ENCODE data around the gene TMEM17.

Gene TMEM17

GRCh38 chr2:62458671-62459081 is 47.3 kb downstream of the TMEM17 start:
- H3K4me3 ChIP-seq (ENCODE audit: low read length): no peak overlapping the region
- peaks cover 9% of the 10 kb centered on the region; the same call in 1 of the 2 replicates for H3K4me1 ChIP-seq (ENCODE audit: control insufficient read depth, low read length)

GRCh38 chr2:62458206-62458641 is 47.8 kb downstream of the TMEM17 start:
- no peak for TF ChIP-seq CTCF (IDR thresholded peaks at IDR 0.05; ENCODE audit: low read depth, low read length, poor library complexity, severe bottlenecking)
- no peak for TF ChIP-seq EZH2phosphoT487 (IDR thresholded peaks at IDR 0.05; ENCODE audit: borderline replicate concordance, low read length)
- no peaks in the 10 kb centered on the region for H3K79me2 ChIP-seq (ENCODE audit: control insufficient read depth, low read length)
- H3K36me3 ChIP-seq (ENCODE audit: control insufficient read depth, low read length): no peaks in the 10 kb centered on the region
- peaks cover 9% of the 10 kb centered on the region; the same call in 1 of the 2 replicates for H3K27me3 ChIP-seq (ENCODE audit: control insufficient read depth, low read length)
- no peak overlapping the region for H3K4me3 ChIP-seq (ENCODE audit: low read length)
- H3K4me2 ChIP-seq (ENCODE audit: low read length): no peak overlapping the region
- no peaks in the 10 kb centered on the region for H3K9me2 ChIP-seq (replicated peaks; ENCODE audit: control insufficient read depth, low read length)
- H3K9me3 ChIP-seq (ENCODE audit: control insufficient read depth, insufficient read depth, low read length): no peaks in the 10 kb centered on the region
- H4K20me1 ChIP-seq (ENCODE audit: control insufficient read depth, insufficient read depth, low read depth, low read length): no peaks in the 10 kb centered on the region
- H3K27ac ChIP-seq (ENCODE audit: low read depth, low read length): no peak overlapping the region
- peaks cover 9% of the 10 kb centered on the region; the same call in 1 of the 2 replicates for H3K4me1 ChIP-seq (ENCODE audit: control insufficient read depth, low read length)
- no peaks in the 10 kb centered on the region for H3F3A ChIP-seq (ENCODE audit: control insufficient read depth, insufficient read depth)

More at GRCh38 chr2:62458671-62459081, 47.3 kb downstream of the TMEM17 start:
- Histone ChIP-seq H3K36me3 (ENCODE audit: control insufficient read depth, low read length) (no peaks in the 10 kb centered on the region), H4K20me1 (ENCODE audit: control insufficient read depth, insufficient read depth, low read depth, low read length) (no peaks in the 10 kb centered on the region), H3K4me2 (ENCODE audit: low read length) (no peak overlapping the region), H3K27me3 (ENCODE audit: control insufficient read depth, low read length) (peaks cover 9% of the 10 kb centered on the region; the same call in 1 of the 2 replicates), H3K9me3 (ENCODE audit: control insufficient read depth, insufficient read depth, low read length) (no peaks in the 10 kb centered on the region), H3K27ac (ENCODE audit: low read depth, low read length) (no peak overlapping the region), H3F3A (ENCODE audit: control insufficient read depth, insufficient read depth) (no peaks in the 10 kb centered on the region), H3K79me2 (ENCODE audit: control insufficient read depth, low read length) (no peaks in the 10 kb centered on the region), H3K9me2 (replicated peaks; ENCODE audit: control insufficient read depth, low read length) (no peaks in the 10 kb centered on the region)
- no peak for TF ChIP-seq CTCF (IDR thresholded peaks at IDR 0.05; ENCODE audit: low read depth, low read length, poor library complexity, severe bottlenecking)
- TF ChIP-seq EZH2phosphoT487 (IDR thresholded peaks at IDR 0.05; ENCODE audit: borderline replicate concordance, low read length): no peak

- no peaks in the 10 kb centered on the region for H3F3A ChIP-seq (ENCODE audit: control insufficient read depth, insufficient read depth)
- H3K9me3 ChIP-seq (ENCODE audit: control insufficient read depth, insufficient read depth, low read length): no peaks in the 10 kb centered on the region
- TF ChIP-seq CTCF (IDR thresholded peaks at IDR 0.05; ENCODE audit: low read depth, low read length, poor library complexity, severe bottlenecking): no peak
- TF ChIP-seq EZH2phosphoT487 (IDR thresholded peaks at IDR 0.05; ENCODE audit: borderline replicate concordance, low read length): no peak
- H3K27me3 ChIP-seq (ENCODE audit: control insufficient read depth, low read length): peaks cover 9% of the 10 kb centered on the region; the same call in 1 of the 2 replicates
- peaks cover 9% of the 10 kb centered on the region; the same call in 1 of the 2 replicates for H3K4me1 ChIP-seq (ENCODE audit: control insufficient read depth, low read length)
- H3K4me2 ChIP-seq (ENCODE audit: low read length): peak overlapping the region; percentile 79
- no peak overlapping the region for H3K27ac ChIP-seq (ENCODE audit: low read depth, low read length)
- no peaks in the 10 kb centered on the region for H3K9me2 ChIP-seq (replicated peaks; ENCODE audit: control insufficient read depth, low read length)
- no peaks in the 10 kb centered on the region for H3K79me2 ChIP-seq (ENCODE audit: control insufficient read depth, low read length)
- peak overlapping the region; percentile 68 for H3K4me3 ChIP-seq (ENCODE audit: low read length)
- H3K36me3 ChIP-seq (ENCODE audit: control insufficient read depth, low read length): no peaks in the 10 kb centered on the region
- H4K20me1 ChIP-seq (ENCODE audit: control insufficient read depth, insufficient read depth, low read depth, low read length): no peaks in the 10 kb centered on the region
Measured at GRCh38 chr2:62457556-62457955, 48.4 kb downstream of the TMEM17 start.
